Kidney capillary endothelial cell (primary cell): ENCODE results near the gene ZBTB24.

Experiments
- DNase-seq: peaks from one replicate; pipeline ENCODE4 v3.0.0-alpha.2; 2018; ENCODE audit warnings: low spot score

ZBTB24 gene

DNA sequence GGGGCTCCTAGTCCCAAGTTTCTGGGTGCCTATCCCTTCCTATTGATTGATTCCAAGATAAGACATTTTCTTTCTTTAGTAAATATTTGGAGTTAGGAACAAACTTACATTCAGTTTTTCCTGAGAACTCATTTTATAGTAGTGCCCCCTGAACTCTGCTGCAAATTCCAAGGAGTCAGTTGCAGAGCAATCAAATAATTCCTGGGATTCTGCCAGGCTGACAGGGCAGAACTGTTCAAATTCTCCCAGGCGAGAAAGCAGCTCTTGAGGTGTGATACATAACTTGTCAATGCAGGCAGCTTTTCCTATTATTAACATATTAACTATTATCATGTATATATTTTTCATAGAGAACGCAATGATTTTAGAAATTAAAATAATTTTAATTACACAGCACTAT, 15.9 kb upstream of the ZBTB24 start:
- DNase-seq: no peak

- DNase-seq: no peak
Observed at GRCh38 chr6:109498052-109498451, 15.0 kb upstream of the ZBTB24 start.

DNA sequence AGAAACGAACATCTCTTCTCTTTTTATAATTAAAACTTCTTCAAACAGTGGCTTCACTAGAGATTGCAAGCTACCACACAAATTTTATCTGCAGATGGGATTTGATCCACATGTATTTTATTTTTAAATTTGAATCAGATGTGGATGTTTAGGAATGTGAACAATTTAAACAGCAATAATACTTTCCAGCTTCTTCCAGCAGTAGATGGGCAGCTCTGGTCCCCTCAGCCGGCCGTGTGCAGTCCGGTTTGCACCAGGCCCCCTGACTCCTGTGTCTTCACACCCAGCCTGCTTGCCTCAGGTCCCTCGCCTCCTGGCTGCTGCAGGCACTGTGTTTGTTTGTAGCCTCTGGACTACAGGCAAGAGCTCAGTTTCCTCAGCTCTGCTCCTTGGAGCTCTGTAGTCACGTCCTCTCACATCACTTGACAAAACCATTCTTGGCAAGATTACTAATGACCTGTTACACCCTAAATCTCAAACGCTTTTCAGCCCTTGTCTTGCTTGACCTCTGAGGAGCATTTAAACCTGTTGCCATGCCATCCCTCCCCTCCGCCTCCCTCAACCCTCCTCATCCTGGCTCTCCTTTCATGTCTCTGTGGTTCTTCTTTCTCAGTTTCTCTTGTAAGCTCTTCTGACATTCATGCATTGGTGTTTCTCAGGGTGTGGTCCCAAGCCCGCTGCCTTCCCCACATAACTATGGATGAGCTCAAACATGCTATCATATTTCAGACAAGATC, 13.2 kb upstream of the ZBTB24 start:
- DNase-seq: no peak

DNA sequence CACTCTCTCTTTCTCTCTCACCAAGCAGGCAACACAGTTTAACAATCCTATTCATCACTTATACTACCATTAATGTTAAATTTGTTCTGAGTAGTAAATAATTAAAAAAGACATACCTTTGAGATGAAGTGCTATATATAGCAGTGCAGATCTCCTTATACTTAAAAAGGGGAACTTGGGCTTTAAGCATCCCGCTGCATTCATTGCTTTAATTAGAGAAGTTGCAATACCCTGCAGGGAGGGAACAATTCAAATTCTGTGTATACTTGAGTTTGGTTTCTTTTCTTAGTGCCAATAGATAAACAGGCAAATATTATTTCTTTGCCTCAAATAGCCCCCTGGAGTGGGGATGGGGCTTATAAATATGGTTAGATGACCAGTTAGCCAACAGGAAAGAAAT, 10.8 kb upstream of the ZBTB24 start:
- DNase-seq: no peak

DNA sequence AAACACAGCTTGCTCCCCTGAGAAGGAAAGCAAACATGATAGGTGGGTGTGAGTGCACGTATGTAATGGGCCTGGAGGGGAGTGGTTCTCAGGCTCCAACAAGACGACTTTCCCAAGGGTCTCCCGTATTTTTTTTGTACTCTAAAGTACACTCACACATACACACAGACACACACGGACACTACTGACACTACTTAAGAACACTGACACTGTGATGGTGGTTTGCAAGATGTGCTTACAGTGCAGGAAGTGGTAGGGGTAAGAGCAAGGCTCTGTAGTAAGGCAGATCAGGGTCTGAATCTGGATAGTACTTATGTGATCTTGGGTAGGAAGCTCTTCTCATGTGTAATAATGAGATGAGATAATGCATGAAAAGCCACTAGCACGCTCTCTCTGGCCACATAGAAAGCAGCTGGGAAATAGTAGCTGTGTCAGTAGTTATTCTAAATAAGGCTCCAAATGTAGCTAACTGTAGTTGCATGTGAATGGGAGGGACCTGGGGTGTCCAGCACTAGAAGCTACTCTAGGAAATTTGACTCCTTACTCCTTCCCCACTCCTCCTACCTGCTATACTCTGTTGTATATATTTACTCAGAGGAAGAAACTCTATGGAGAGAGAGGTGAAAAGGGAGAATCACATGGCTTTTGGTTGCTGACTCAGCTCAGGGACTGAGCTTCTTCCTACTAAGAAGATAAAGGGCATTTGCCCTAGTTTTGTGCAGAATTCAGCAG, 8.4 kb upstream of the ZBTB24 start:
- no peak for DNase-seq

- DNase-seq: no peak
Observed at GRCh38 chr6:109490713-109491112, 7.7 kb upstream of the ZBTB24 start.

DNA sequence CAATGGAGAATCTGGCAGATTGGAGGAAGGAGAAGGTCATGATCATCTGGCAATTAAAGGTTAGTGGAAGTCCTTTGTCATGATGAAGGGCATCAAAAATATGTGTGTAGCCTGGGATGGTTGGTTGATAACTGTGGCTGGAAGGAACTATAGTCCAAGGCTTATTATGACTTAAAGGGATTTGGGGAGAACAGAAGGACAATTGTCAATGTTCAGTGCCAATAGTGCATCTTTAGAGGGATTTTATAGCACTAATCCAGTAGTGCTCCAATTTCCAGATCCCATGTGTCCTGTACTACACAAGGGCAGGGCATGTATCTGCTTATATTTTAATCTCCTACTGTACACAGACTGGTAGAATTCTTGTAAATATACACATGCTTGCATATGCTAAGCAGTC, 5.0 kb upstream of the ZBTB24 start:
- DNase-seq: no peak

DNA sequence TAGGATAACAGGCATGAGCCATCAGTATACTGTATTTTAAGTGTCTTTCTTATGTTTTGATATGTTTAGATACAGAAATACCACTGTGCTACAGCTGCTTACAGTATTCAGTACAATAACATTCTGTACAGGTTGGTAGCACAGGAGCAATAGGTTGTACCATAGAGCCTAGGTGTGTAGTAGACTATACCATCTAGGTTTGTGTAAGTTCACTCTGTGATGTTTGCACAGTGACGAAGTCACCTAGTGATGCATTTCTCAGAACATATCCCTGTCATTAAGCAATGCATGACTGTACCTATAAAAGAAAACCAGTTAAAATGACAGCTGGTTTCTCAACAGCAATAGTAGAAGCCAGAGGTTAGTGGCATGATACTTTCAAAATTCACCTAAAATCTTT, 3.0 kb upstream of the ZBTB24 start:
- no peak for DNase-seq

DNA sequence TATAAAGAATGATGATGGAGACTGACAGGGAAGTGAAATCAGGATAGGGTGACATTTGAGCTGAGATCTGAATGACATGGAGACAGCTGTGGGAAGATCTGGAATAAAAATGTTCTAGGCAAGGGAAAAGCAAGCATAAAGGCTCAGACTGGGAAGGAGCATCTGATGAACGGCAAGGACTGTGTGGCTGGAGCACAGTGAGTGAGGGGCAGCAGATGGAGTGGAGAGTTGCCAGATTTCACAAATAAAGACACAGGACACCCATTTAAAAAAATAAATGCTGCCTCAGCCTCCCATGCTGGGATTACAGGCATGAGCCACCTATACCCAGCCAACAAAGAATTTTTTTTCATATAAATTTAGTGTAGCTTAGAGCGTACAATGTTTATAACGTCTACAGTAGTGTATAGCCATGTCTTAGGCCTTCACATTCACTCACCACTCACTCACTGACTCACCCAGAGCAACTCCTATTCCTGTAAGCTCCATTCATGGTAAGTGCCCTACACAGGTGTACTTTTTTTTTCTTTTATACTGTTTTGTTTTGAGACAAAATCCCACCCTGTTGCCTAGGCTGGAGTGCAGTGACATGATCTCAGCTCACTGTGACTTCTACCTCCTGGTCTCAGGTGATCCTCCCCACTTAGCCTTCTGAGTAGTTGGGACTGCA, 2.4 kb upstream of the ZBTB24 start:
- no peak for DNase-seq

DNA sequence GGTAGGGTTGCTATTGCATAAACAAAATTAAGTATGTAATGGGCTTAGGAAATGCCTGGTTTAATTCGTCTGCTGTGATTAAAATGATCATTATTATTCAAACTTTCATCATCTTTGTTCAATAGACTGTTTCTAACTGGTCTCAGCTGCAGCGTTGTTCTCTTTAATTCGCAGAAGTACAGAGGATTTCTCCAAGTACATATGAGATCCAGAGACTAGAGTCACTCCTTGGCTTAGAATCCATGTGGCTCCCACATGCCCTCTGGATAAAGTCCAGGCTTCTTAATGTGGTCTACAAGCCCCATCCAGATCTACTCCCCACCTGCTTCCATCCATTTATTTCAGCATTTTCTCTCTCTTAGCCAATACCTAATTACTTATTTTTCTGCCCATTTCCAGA, 1.1 kb upstream of the ZBTB24 start:
- DNase-seq: no peak

DNA sequence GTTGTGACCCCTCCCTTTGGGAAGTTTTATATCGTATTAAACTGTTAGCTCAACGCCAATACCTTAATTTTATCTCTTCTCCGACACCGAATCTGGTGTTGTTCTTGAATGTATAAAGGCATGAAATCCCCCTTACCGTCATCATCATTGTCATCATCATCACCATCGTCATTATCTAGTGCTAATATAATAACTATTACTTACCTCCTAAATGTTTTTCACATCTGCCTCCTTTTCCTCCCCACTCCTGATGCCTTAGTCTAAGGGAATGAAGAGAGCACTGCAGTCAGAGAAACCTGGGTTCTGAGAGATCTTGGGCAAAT, 677 bp upstream of the ZBTB24 start:
- DNase-seq: no peak

- DNase-seq: no peak
Observed at GRCh38 chr6:109480993-109481480, 2.0 kb downstream of the ZBTB24 start.

GRCh38 chr6:109478841-109479624, 4.0 kb downstream of the ZBTB24 start:
- DNase-seq: no peak

DNA sequence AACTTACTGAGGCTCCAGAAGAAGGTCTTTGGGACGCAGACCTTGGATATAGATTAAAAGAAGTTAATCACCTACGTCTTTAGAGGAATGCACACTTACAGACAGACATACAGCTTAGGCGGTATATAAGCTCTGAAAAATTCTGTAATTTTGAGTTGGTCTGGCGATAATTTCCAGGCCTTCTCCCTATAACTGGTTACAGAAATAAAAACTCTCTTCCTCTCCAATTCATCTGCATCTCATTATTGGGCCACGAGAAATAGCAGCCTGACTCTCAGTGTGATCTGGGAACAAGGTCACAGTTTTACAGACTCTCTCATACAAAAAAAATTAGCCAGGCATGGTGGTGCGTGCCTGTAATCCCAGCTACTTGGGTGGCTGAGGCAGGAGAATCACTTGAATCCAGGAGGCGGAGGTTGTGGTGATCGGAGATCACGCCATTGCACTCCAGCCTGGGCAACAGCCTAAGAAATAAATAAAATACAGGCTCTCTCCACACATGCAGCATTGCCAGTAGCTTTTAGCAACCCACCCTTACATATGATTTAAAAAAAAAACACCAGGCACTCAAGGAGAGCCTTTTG, 4.7 kb downstream of the ZBTB24 start:
- no peak for DNase-seq

DNA sequence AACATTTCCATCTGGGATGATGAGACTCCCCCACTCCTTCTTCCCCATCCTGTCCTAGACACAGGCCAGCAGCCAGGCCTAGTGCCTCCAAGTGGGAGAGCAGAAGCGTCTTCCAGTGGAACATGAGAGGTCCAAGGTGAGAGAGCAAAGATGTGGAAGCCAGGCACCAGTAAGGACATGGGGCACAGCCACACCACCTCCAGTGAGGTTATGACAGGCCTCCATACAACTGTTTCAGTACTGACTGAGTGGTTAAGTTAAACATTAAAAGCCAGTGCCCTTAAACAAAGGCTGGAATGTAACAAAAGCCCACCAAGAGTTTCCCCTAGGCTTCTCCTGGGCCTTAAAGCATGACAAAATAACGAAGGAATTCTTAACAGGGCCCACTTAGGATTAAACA, 5.3 kb downstream of the ZBTB24 start:
- no peak for DNase-seq

- no peak for DNase-seq
Observed at GRCh38 chr6:109477184-109477583, 5.8 kb downstream of the ZBTB24 start.

GRCh38 chr6:109475625-109476024, 7.4 kb downstream of the ZBTB24 start:
- no peak for DNase-seq

GRCh38 chr6:109474995-109475394, 8.0 kb downstream of the ZBTB24 start:
- DNase-seq: no peak

- DNase-seq: no peak
Observed at GRCh38 chr6:109473120-109473519, 9.9 kb downstream of the ZBTB24 start.

GRCh38 chr6:109472132-109472995, 10.7 kb downstream of the ZBTB24 start:
- no peak for DNase-seq
